Superior temporal gyrus (tissue), 1 donor: Measurements from ENCODE around the gene RGL2.

Experiments used
- DNase-seq: peaks from one replicate; pipeline ENCODE4 v3.0.0-alpha.2; 2016; ENCODE audit errors: extremely low spot score

The RGL2 gene

GRCh38 chr6:33316603-33317418 lies 18.1 kb upstream of the RGL2 start:
- no peak for DNase-seq

GRCh38 chr6:33315793-33316602 lies 17.3 kb upstream of the RGL2 start:
- DNase-seq: no peak

GRCh38 chr6:33314943-33315792 lies 16.4 kb upstream of the RGL2 start:
- DNase-seq: no peak

- peak; percentile 27 for DNase-seq
Measured at GRCh38 chr6:33314515-33314942, 15.8 kb upstream of the RGL2 start.

GRCh38 chr6:33313709-33314514 lies 15.2 kb upstream of the RGL2 start, which contains the start of gene TAPBP:
TSS of gene TAPBP (minus strand) at chr6:33314078. CDS start at chr6:33314041, 37 bp downstream.
- DNase-seq: peak; percentile 54

GRCh38 chr6:33313105-33313708 lies 14.5 kb upstream of the RGL2 start:
- DNase-seq: peak; percentile 31

- peak; percentile 64 for DNase-seq
Measured at GRCh38 chr6:33312361-33313104, 13.8 kb upstream of the RGL2 start.

GRCh38 chr6:33306356-33306755 lies 7.6 kb upstream of the RGL2 start:
- DNase-seq: no peak

- no peak for DNase-seq
Measured at GRCh38 chr6:33305052-33305451, 6.3 kb upstream of the RGL2 start.

GRCh38 chr6:33304216-33304615 lies 5.5 kb upstream of the RGL2 start:
- no peak for DNase-seq

GRCh38 chr6:33301877-33302276 lies 3.1 kb upstream of the RGL2 start:
- DNase-seq: no peak

- DNase-seq: peak; percentile 96
Measured at GRCh38 chr6:33299237-33299944, 649 bp upstream of the RGL2 start.

- no peak for DNase-seq
Measured at GRCh38 chr6:33297956-33298772, 578 bp downstream of the RGL2 start.

- no peak for DNase-seq
Measured at GRCh38 chr6:33297406-33297955, 1.3 kb downstream of the RGL2 start.

- DNase-seq: no peak
Measured at GRCh38 chr6:33296797-33297405, 1.8 kb downstream of the RGL2 start.

- DNase-seq: no peak
Measured at GRCh38 chr6:33295621-33296369, 2.9 kb downstream of the RGL2 start.
